22Rv1 (cell line): ENCODE measurements around the gene HNRNPA3.

ENCODE experiments used
- CTCF ChIP-seq: fragments of 450-650 bp; IDR thresholded peaks from 2 replicates; pipeline ENCODE4 v1.5.1; 2017; ENCODE audit warnings: mild to moderate bottlenecking
- ZFX ChIP-seq: fragments of 450-650 bp; IDR thresholded peaks from 2 replicates; pipeline ENCODE4 v1.6.1; 2017; ENCODE audit warnings: antibody characterized with exemption, borderline replicate concordance

GRCh38 chr2:177260379-177260778 is 47.8 kb downstream of the HNRNPA3 start:
- TF ChIP-seq CTCF (no peak), ZFX (no peak)
